HG03521 (cell line): Measurements from ENCODE around the gene FBXO31.
"Not testable (repeated sequence)": the region's sequence is repeated elsewhere in the genome, so short reads cannot be mapped to it uniquely, and the experiment has no call there.

Experiments used
- ATAC-seq: cut with Tn5 transposase; IDR thresholded peaks from one replicate; pipeline ENCODE4 v1.9.1; 2021; ENCODE audit warnings: mild to moderate bottlenecking, moderate library complexity; ENCODE audit not compliant: unreplicated experiment

Gene FBXO31

GRCh38 chr16:87344931-87345631 lies 38.5 kb downstream of the FBXO31 start:
- peak; percentile 45 for ATAC-seq

DNA sequence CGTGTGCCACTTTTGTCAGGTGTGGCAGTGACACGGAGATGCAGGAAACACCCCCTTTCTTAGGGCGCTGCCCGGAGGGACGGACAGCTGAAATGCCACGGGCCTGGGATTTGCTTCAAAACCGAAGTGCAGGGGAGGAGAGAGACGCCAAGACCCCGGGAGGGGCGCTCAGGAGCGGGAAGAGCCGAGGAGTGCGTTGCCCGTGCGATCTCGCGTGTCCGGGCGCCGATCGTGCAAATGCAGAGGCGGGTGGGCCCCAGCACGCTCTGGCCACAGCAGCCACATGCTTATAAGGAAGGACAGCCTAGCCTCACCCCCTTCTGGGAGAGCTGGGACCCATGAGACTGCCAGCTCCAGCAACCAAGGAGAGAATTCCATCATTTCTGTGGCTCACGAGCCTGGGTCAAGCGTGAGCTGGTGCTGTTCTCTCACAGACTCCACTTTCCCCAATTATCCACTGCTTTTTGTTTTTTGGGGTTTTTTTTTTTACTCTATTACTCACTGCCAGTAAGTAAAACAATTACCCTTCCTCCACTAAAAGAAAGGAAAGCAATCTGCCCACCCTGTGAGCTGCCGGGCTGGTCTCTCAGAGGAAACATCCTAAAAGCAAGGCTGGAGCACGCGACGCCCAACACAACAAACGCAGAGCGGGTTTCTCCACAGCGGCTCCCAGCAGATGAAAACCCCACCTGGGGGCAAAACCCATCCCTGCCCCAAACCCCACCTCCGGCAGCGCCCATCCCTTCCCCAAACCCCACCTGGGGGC lies 39.2 kb downstream of the FBXO31 start:
- ATAC-seq = no peak

DNA sequence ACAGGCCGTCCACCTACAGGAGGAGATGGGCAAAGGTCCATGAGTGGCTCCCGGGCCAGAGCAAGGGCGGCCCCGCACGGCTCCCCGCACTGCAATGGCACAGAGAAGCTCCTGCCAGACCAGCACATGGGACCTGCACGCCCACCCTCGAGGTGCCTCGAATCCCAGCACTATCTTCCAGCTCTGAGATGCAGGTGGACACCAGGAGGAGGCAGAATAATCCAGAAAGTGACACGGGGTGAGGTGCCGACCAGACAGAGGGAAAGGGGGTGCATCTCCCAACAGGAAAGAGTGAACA lies 39.9 kb downstream of the FBXO31 start:
- ATAC-seq = no peak

- ATAC-seq = no peak
Observed at GRCh38 chr16:87342978-87343752, 40.4 kb downstream of the FBXO31 start.

GRCh38 chr16:87342504-87342903 lies 41.1 kb downstream of the FBXO31 start:
- ATAC-seq = no peak

GRCh38 chr16:87340198-87340597 lies 43.4 kb downstream of the FBXO31 start:
- no peak for ATAC-seq

GRCh38 chr16:87339724-87340105 lies 43.9 kb downstream of the FBXO31 start:
- ATAC-seq = not testable (repeated sequence)

DNA sequence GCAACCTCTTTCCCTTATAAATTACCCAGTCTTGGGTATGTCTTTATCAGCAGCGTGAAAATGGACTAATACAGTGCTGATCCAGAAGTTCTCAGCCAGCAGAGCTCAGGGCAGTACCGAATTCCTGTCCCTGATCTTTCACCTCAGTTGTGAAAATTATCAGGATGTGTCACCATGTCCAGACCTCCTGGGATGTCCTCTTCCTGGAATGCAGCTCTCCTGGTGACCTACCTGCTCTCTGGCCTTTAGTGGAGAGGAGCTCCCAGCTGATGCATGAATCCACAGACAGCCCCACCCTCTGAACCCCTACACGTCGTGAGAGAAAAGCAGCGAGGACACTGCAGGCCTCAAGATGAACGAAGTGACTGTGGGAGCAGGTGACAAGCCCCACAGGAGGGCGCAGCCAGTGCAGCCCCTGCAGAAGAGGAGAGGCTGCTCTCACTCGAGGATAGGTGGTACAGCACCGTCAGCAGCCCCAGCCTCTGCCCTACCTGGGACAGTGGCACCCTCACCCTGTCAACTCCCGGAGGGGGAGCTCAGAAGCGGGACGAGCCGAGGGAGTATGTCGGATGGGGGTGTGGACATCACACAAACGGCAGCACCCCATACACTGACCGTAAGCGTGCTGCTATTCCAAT lies 44.4 kb downstream of the FBXO31 start:
- ATAC-seq = no peak

- no peak for ATAC-seq
Observed at GRCh38 chr16:87338155-87338765, 45.3 kb downstream of the FBXO31 start.

GRCh38 chr16:87337262-87337771 lies 46.3 kb downstream of the FBXO31 start:
- ATAC-seq = no peak

DNA sequence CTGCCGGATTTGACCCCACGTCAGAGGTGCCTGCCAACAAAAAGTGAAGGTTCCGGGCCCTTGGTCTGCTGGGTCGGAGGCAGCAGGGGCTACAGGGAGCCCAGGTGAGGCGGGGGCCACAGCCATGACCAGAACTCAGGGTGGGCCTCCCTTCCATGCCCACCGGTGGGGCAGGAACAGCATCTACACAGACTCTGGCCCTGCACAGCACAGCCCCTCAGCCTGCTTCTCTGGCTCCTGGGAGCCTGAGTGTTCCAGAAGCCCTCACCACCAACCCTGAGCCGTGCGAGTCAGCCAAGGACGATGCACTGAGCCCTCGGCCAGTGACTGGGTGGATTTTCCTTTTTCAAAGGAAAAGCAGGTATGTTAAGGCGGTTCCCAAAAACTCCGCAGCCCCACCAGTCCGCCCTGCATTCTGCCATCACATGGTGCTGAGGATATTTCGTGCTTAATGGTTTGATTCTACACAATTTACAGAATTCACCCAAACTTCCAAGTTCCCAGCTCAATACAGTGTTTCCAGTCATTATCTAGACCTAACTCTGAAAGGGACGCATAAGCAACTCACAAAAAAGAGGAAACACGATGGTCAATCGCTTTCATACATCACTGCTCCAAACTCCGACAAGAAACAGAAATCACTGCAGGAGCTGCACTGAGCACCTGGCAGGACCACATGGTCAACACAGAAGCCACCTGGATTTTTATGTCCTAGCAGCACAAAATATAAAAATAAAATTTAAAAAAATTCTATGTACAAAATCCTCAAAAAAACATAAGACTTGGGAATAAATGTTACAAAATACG lies 46.9 kb downstream of the FBXO31 start:
- no peak for ATAC-seq

GRCh38 chr16:87335625-87336433 lies 47.7 kb downstream of the FBXO31 start:
- no peak for ATAC-seq

- no peak for ATAC-seq
Observed at GRCh38 chr16:87334651-87335624, 48.6 kb downstream of the FBXO31 start.

DNA sequence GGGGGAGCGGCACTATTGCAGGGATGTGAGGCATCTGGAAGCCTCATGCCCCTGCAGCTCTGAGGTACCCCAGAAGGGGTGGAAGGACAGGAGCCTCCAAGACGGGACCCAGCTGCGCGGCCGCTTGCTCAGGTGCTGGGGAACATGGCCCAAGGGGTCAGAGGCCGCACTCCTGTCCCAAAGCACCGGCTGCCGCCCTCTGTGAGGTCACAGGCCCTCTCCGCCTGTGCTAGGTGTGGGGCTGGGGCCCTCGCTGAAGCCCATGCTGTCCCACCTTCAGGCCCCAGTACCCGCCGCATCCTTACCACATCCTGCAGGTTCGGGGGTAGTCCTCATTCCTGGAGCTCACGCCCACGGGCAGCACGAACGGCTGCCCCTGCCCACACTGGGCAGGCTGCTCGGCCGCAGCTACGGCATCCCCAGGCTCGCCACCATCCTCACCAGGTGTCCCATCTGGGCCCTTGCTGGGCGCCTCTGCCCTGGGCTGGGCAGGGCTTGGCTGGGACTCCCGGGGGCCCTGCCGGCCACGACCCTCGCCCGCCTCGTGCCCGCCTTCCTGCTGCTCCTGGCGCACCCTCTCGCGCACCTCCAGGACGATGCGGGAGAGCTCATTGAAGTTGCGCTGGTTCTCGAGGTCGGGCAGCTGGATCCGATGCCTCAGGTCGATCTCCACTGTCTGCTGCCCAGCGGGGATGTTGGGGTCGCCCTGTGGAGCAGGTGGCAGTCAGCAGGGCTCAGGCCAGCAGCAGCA lies 49.8 kb downstream of the FBXO31 start:
- ATAC-seq = no peak

DNA sequence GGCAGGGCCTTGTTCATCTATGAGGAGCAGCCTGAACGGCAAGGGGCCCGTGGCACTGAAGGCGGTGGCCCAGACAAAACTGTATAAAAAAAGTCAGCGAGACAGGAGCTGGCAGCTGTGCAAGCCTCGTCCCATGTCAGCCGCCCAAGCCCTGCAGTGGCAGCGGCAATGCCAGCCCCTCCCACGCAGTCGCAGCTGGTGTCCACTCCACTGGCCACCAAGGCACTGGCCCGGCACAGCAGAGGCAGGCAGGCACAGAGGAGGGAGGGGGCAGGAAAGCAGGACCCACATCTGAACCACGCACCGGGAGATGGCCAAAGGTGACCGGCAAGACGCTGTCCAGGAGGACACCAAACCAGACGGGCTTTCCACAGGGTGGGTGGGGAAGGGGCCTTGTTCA lies 50.5 kb downstream of the FBXO31 start:
- ATAC-seq = no peak

DNA sequence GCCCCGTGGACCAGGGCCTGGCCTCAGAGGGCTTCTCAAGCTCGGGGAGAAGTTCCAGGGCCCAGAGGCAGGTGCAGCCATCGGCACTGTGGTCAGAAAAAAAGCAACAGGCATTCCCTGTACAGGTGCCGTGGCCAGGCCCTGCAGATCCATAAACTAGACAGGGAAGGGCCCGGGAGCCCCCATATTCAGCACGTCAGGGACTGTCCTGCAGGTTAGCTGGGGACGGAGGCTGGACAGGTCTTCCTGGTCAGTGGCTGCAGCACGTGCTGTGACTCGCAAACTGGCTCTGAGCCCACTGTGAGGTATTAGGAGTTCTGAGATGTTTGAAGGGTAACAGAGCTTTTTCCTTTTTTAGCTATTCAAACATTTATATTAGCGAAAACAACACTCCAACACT lies 51.4 kb downstream of the FBXO31 start:
- no peak for ATAC-seq

DNA sequence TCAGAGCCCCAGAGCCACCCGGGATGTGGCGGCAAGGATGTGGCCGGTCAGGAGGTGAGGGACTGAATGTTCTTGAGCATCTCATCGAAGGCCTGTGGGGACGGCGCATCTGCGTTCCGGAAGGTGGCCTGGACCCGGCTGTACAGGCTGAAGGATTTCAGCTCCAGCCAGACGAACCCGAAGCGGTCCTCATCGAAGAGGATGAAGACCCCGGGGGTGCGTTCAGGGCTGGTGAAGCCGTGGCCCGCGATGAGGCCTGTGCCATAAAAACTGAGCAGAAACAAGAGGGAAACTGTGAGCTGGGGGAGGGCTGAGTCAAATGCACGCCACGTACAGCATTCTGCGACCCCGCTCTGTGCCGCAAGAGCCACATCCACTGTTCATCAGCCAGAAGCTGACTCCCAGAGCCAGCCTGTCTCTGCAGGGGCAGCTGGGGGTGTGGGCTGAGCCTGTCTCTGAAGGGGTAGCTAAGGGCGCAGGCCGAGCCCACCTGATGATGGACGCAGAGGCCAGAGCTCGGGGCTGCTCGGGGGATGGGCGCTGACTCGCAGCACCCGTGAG lies 52.3 kb downstream of the FBXO31 start:
- no peak for ATAC-seq
